ENCODE data around the gene RAP2C. TPM values are rescaled to one million over a fixed set of nuclear protein-coding genes. Genes with fewer than 3 reads are reported as not detected.
"Not testable (repeated sequence)": the region's sequence is repeated elsewhere in the genome, so short reads cannot be mapped to it uniquely, and the experiment has no call there.

RAP2C gene
- total RNA-seq, 2 experiments from 2014 or later: 47.1 to 47.8 TPM

DNA sequence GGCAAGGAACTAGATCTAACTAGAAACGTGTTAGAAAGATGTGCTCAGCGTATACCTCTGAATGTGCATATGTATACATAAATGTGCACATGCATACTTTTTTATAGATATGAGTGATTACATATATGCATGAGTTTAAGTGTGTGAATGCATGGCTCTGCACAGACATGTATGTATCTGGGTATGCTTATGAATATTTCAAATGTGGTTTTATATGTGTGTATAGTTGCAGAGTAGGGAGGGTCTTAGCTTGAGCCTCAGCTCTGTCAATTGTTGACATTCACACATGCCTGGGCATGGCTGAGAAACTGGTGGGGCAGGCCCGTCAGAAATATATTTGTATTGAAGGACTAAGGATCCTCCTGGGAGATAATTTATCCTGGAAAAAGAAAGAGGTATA, 31.1 kb downstream of the RAP2C start:
- CTCF ChIA-PET: no interaction called here
- Mint-ChIP-seq H3K9me3 (peaks cover 2% of the 10 kb centered on the region), H3K4me3 (no peak overlapping the region), H3K27me3 (no peaks in the 10 kb centered on the region), H3K36me3 (ENCODE audit: low read depth) (no peaks in the 10 kb centered on the region), H3K4me1 (no peaks in the 10 kb centered on the region), H3K27ac (no peak overlapping the region)
- DNase-seq: no peak
- POLR2A ChIA-PET: no interaction called here

DNA sequence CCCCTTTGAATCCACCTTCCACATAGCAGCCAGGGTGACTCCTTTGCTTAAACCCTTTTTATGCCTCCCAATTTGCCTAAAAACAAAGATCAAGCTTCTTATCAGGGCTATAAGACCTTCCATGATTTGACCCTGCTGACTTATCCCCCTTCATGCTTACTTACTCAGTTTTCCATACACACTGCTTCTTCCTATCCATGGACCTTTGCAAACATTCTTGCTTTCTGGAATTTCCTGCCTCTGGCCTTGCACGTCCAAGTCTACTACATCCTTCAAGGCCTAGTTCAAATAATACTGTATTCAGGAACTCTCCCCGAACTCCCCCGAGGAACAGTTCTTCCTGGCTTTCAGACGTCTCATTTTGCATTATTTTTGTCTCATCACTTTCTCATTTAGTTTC, 31.8 kb downstream of the RAP2C start:
- H3K9me3 Mint-ChIP-seq: no peaks in the 10 kb centered on the region
- no peaks in the 10 kb centered on the region for H3K4me1 Mint-ChIP-seq
- no peak overlapping the region for H3K27ac Mint-ChIP-seq
- DNase-seq: no peak
- H3K27me3 Mint-ChIP-seq: no peaks in the 10 kb centered on the region
- no peaks in the 10 kb centered on the region for H3K36me3 Mint-ChIP-seq (ENCODE audit: low read depth)
- POLR2A ChIA-PET: no interaction called here
- no peak overlapping the region for H3K4me3 Mint-ChIP-seq
- CTCF ChIA-PET: no interaction called here

DNA sequence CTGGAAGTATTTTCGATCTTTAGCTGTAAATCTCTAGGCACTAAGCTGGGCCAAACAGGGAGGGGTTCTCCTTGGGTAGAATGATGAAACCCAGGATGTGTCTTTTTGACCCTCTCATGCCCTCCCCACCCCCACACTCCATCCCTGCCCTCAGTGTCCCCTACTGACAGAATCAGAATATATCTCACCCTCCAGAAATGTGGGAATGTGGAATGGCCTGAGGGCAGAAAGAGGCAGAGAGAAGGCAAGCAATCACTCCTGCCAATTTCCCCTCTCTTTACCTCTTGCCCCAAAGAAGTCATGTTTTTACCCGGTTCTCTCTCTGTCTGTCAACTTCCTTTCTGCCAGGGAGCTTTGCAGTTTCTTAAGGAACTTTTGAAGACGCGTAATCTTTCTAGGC, 34.4 kb downstream of the RAP2C start:
- POLR2A ChIA-PET: no interaction called here
- no peak for DNase-seq
- Mint-ChIP-seq H3K36me3 (ENCODE audit: low read depth) (no peaks in the 10 kb centered on the region), H3K27ac (no peak overlapping the region), H3K4me3 (no peak overlapping the region), H3K4me1 (no peaks in the 10 kb centered on the region), H3K9me3 (no peaks in the 10 kb centered on the region), H3K27me3 (no peaks in the 10 kb centered on the region)
- CTCF ChIA-PET: interaction anchor here (1.0 kb wide), 1 partner anchor 344 kb away, joined by 3 read pairs; no protein-coding TSS in a partner anchor

DNA sequence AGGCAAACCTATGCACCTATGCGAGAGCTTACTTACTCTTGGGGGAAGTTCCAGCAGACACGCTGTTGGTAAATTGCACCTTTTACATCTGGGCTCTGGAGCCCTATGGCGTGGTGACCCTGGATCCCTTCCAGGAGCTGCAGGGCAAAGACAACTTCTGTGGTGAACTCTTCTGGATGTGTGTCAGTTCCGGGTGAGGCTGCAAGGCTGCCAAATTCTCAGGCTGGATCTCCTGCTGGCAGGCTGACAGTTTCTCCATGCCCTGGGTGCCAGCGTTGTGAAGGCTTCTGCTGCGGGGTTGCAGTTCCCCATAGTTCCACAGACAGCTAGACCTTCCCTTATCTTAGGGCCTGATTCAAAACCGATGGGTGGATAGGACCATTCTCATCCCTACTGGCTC, 37.9 kb downstream of the RAP2C start:
- Mint-ChIP-seq H3K9me3 (no peaks in the 10 kb centered on the region), H3K27me3 (no peaks in the 10 kb centered on the region), H3K36me3 (ENCODE audit: low read depth) (no peaks in the 10 kb centered on the region), H3K4me1 (no peaks in the 10 kb centered on the region), H3K27ac (no peak overlapping the region), H3K4me3 (no peak overlapping the region)
- DNase-seq: no peak
- ChIA-PET CTCF (no interaction called here), POLR2A (no interaction called here)

DNA sequence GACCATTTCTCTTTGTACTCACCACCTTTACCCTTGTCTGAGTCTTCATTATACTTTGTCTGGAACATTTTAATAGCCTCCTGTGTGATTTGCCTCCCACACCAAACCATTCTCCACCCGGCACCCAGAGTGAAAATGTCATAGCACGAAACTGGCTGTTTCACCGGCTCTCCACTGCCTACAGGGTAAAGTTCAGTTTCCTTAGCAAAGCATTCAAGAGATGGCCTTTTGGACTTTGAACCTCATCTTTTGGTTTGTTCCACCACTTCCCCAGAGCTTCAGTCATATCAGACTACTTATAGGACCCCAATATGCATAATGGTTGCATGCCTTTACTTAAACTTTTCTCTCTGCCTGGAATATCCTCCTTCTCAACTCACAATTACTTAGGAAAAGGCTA, 38.3 kb downstream of the RAP2C start:
- ChIA-PET POLR2A (no interaction called here), CTCF (no interaction called here)
- no peak overlapping the region for H3K27ac Mint-ChIP-seq
- no peaks in the 10 kb centered on the region for H3K27me3 Mint-ChIP-seq
- no peaks in the 10 kb centered on the region for H3K4me1 Mint-ChIP-seq
- no peaks in the 10 kb centered on the region for H3K36me3 Mint-ChIP-seq (ENCODE audit: low read depth)
- no peak overlapping the region for H3K4me3 Mint-ChIP-seq
- H3K9me3 Mint-ChIP-seq: no peaks in the 10 kb centered on the region
- no peak for DNase-seq

DNA sequence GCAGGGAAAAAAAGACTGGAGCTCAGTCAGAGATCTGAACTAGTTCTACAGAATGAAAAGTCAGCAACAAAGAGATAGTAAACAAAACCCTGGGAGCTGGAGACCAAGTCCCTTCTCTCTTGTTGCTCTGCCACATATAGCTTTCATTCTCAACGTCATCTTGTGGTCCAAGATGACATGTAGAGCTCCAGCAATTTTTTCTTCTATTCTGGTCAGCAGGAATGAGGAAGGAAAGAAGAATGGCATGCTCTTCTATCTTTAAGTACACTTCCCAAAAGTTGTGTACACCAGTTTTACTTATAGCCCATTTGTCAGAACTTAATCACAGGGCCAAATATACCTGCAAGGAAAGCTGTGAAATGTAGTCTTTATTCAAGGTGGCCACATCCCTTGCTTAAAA, 45.6 kb downstream of the RAP2C start:
- Mint-ChIP-seq H3K36me3 (ENCODE audit: low read depth) (no peaks in the 10 kb centered on the region), H3K27me3 (no peaks in the 10 kb centered on the region), H3K9me3 (no peaks in the 10 kb centered on the region), H3K27ac (no peak overlapping the region), H3K4me1 (no peaks in the 10 kb centered on the region), H3K4me3 (no peak overlapping the region)
- POLR2A ChIA-PET: no interaction called here
- no peak for DNase-seq
- CTCF ChIA-PET: interaction anchor here (0.6 kb wide), 1 partner anchor 362 kb away, joined by 4 read pairs; no protein-coding TSS in a partner anchor

DNA sequence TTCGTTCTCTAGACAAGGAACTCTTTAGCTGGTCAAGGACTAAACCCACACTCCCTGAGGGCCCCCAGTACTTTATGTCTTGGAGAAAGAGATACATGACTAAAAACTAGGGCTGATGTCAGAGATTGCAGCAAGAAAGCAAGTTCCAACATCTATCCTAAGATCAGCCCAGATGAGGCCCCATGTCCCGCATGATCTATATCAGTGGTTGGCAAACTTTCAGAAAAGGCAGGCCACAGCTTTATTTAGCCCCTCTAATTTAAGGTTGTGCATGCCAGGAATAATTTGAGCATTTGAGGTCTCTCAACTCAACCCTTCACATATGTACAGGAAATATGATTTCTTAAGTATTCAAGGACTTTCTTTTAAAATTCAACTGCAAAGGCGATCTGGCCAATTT, 47.4 kb downstream of the RAP2C start:
- Mint-ChIP-seq H3K36me3 (ENCODE audit: low read depth) (no peaks in the 10 kb centered on the region), H3K27ac (no peak overlapping the region)
- CTCF ChIA-PET: no interaction called here

DNA sequence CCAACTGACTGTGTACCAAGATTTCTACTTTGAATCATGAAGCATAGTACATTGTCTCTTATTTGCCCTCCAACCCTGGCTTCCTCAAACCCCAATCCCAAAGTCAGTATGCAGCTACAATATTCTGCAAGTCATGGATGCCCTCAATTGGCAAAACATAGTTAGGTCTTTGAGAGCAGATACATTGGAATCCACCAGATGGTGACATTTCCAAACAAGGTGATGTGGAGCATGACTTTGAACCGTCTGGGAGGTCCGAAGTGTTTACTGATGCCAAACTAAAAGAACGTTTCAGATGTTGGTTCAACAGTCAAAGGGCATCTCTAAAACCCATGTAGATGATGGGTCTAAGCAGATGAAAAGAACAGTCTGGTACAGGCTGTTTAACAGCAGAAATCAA, 47.8 kb downstream of the RAP2C start:
- DNase-seq: no peak
- Mint-ChIP-seq H3K36me3 (ENCODE audit: low read depth) (no peaks in the 10 kb centered on the region), H3K27me3 (no peaks in the 10 kb centered on the region), H3K4me1 (no peaks in the 10 kb centered on the region), H3K9me3 (no peaks in the 10 kb centered on the region), H3K27ac (no peak overlapping the region), H3K4me3 (no peak overlapping the region)
- ChIA-PET CTCF (no interaction called here), POLR2A (no interaction called here)

More for the DNA sequence above, 47.4 kb downstream of the RAP2C start:
- POLR2A ChIA-PET: no interaction called here
- Mint-ChIP-seq H3K27me3 (no peaks in the 10 kb centered on the region), H3K4me1 (no peaks in the 10 kb centered on the region), H3K9me3 (no peaks in the 10 kb centered on the region), H3K4me3 (no peak overlapping the region)
- no peak for DNase-seq

DNA sequence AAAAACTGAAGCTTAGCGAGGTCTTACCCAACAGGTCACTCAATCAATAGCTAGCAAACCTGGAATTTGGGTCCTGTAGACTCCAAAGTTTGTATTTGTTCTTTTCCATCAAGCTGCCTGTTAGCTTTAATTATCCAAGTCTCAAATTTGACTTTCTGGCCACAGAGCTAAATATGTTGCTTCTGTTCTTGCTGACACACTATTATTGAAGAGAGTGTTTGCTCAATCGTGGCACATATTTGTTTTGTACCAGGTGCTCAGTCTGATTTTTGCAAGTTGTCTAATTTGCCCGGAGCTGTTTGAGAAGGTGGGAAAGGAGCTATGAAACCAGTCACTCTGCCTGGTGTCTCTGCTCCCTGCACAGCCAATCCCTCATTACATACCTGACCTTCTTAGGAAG, 49.7 kb downstream of the RAP2C start:
- Mint-ChIP-seq H3K27me3 (no peaks in the 10 kb centered on the region), H3K4me3 (no peak overlapping the region), H3K27ac (no peak overlapping the region), H3K9me3 (no peaks in the 10 kb centered on the region), H3K4me1 (no peaks in the 10 kb centered on the region), H3K36me3 (ENCODE audit: low read depth) (no peaks in the 10 kb centered on the region)
- POLR2A ChIA-PET: no interaction called here
- DNase-seq: no peak
- CTCF ChIA-PET: no interaction called here

DNA sequence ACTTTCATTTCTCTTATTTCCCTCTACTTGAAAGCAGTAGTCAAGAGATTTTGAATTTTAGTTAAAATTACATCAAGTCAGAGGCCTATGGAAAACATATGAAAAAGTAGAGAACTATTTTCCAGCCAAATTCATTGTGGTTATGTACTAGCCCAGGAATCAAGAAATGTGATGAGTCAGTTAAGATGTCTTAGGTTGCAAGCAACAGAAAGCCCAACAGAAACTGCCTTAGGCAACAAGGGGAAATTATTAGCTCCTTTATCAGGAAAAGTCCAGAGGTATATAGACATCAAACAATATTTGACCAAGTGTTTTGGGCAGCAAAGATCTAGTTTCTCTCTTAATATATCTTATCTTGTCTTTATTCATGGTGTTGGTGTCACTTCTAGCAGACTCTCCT, 53.6 kb downstream of the RAP2C start:
- H3K27me3 Mint-ChIP-seq: no peaks in the 10 kb centered on the region
- H3K36me3 Mint-ChIP-seq (ENCODE audit: low read depth): no peaks in the 10 kb centered on the region
- ChIA-PET CTCF (no interaction called here), POLR2A (no interaction called here)
- H3K9me3 Mint-ChIP-seq: no peaks in the 10 kb centered on the region
- no peaks in the 10 kb centered on the region for H3K4me1 Mint-ChIP-seq
- DNase-seq: no peak
- H3K27ac Mint-ChIP-seq: no peak overlapping the region
- no peak overlapping the region for H3K4me3 Mint-ChIP-seq

DNA sequence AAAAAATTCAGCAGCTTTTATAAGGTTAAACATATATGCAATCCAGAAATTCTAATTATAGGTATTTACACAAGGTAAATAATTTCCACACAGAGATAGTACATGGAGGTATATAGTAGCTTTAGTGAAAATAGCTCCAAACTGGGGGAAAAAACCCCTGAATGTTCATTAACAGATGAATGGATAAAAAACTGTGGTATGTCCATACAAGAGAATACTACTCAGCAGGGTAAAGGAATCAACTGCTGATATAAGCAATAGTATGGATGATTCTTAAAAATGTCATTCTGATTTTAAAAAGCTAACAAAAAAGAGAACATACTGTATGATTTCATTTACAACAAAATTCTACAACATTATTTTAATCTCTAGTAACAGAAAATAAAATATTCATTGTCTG, 54.2 kb downstream of the RAP2C start:
- ChIA-PET CTCF (no interaction called here), POLR2A (no interaction called here)
- H3K27ac Mint-ChIP-seq: no peak overlapping the region
- no peaks in the 10 kb centered on the region for H3K36me3 Mint-ChIP-seq (ENCODE audit: low read depth)
- no peak overlapping the region for H3K4me3 Mint-ChIP-seq
- no peak for DNase-seq
- H3K4me1 Mint-ChIP-seq: no peaks in the 10 kb centered on the region
- H3K9me3 Mint-ChIP-seq: no peaks in the 10 kb centered on the region
- H3K27me3 Mint-ChIP-seq: no peaks in the 10 kb centered on the region

DNA sequence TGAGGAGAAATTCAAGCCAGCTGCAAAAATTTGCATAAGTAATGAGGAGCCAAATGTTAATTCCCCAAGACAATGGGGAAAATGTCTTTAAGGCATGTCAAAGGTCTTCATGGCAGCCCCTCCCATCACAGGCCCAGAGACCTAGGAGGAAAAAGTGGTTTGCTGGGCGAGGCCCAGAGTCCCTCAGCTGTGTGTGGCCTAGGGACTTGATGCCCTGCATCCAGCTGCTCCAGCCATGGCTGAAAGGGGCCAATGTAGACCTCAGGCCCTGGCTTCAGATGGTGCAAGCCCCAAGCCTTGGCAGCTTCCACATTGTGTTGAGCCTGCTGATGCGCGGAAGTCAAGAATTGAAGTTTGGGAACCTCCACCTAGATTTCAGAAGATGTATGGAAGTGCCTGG, 56.2 kb downstream of the RAP2C start:
- CTCF ChIA-PET; H3K27me3 Mint-ChIP-seq; DNase-seq; H3K4me1 Mint-ChIP-seq; H3K27ac Mint-ChIP-seq; H3K4me3 Mint-ChIP-seq; H3K36me3 Mint-ChIP-seq (ENCODE audit: low read depth); POLR2A ChIA-PET; H3K9me3 Mint-ChIP-seq: not testable (repeated sequence)

DNA sequence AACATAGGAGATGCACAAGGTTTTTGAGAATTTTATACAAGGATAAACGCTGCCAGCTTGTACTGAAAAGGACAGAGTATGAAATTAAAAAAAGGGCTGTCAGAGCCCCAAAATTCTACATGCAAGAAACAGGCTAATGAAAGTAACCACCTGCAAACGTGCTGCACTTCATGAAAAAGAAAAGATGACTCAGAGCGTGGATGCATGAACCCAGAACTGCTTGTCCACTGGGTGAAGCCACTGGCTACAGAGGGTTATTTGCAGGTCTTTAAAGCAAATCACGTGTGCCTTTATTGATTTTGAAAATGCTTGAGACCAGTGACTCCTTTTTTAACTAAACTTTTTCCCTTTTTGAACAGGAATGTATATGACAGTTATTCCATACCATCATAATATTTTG, 66.1 kb downstream of the RAP2C start:
- CTCF ChIA-PET: no interaction called here
- POLR2A ChIA-PET: no interaction called here
- H3K4me1 Mint-ChIP-seq: no peaks in the 10 kb centered on the region
- H3K27me3 Mint-ChIP-seq: peaks cover 2% of the 10 kb centered on the region
- H3K9me3 Mint-ChIP-seq: no peaks in the 10 kb centered on the region
- DNase-seq: no peak
- H3K27ac Mint-ChIP-seq: no peak overlapping the region
- no peak overlapping the region for H3K4me3 Mint-ChIP-seq
- H3K36me3 Mint-ChIP-seq (ENCODE audit: low read depth): no peaks in the 10 kb centered on the region

All from activated CD4-positive, alpha-beta memory T cell treated with anti-CD3 and anti-CD28 coated beads, Interleukin-2, amount 10 ng/mL, durations not matched to agents 7 days and 5 days (primary cell).